HG03342 (cell line): ENCODE results near the gene CAMTA2.

Experiments
- ATAC-seq: cut with Tn5 transposase; IDR thresholded peaks from one replicate; pipeline ENCODE4 v1.9.1; 2021; ENCODE audit warnings: mild to moderate bottlenecking, moderate library complexity; ENCODE audit not compliant: unreplicated experiment

Gene CAMTA2

DNA sequence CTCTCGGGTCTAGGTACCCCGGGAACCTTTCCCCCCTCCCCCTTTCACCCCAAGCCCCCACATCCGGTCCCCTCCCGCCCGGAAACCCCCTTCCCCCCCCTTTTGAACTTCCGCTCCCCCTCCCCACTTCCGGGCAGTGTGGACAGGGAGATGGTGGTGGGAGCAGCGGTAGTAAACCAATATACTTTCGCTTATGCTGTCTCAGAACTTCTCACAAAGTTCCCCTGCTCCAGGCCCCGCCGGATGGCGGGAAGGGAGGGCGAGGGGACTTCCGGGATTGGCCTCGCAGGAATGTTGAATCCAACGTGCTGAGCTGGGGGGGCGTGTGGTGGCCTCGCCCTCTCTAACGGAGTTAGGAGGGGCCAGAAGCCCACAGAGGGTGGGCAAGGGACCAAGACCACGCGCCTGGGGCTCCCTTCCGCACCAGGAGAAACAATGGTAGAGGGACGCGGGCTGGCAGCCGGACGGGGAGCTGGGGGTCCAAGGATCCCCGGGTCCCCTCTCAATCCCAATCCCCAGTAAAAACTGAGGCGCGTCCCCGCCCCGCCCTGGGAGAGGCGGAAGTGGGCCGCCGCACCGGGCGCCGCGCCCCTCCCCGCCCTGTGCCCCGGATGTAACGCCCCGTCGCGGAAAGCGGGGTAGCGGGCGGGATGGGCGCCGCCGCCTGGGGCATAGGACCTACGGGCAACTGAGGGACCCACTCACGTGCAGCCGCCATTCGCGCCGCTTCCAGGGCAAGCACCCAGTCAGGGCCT lies 39.9 kb downstream of the CAMTA2 start:
- ATAC-seq = no peak

DNA sequence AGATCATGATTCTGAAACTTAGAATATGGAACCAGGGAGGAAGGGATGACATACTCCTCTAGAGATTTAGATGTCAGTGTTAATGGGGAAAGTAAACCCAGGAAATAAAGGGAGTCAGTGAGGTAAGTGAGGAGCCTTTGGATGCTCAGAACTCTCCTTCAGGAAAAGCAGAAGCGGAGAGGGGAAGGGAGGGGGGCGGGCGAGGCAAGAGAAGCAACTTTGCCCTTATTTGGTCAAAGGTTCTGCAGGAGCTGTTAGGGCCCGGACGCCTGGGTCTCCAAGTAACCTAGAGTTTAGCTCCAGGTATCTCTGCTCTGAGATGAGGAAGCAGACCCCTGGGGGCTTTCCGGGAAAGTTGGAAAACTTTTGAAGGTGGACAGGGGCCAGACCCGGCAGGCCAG lies 40.5 kb downstream of the CAMTA2 start:
- no peak for ATAC-seq

- no peak for ATAC-seq
Measured at GRCh38 chr17:4946312-4946976, 41.0 kb downstream of the CAMTA2 start.

GRCh38 chr17:4945944-4946280 lies 41.6 kb downstream of the CAMTA2 start:
- no peak for ATAC-seq

DNA sequence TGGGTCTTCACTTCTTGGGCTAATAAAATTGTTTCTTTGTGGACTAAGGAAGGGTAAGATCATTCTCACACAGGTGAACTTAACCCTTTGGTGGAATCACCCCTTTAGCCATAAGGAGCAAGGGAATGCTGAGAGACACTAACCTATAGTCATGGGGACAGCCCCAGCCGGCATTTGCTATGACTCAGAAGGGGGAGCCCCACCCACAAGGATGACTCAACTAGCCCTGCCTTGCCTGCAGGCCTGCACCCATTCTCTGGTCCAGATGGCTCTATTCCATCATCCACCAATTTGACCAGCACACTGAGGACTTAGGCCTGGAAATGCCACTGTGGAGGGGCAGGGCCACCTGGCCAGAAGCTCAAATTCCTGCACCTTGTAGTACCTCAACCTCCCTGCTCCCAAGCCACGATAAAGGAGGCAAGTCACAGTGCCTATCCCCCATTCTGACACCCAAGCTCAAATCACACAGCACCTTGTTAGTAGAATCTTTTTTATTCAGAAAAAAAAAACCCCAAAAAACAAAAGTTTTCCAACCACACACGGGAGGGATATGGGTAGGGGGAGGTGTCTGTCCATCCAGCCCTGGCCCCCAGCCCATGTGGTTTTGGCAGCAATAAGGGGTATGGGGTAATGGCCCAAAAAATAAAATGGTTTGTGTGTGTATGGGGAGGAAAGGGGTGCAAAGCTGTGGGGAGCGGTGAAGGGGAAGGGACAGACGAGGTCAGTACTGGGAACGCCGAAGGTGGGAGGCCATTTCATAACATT lies 42.1 kb downstream of the CAMTA2 start:
- ATAC-seq = no peak

DNA sequence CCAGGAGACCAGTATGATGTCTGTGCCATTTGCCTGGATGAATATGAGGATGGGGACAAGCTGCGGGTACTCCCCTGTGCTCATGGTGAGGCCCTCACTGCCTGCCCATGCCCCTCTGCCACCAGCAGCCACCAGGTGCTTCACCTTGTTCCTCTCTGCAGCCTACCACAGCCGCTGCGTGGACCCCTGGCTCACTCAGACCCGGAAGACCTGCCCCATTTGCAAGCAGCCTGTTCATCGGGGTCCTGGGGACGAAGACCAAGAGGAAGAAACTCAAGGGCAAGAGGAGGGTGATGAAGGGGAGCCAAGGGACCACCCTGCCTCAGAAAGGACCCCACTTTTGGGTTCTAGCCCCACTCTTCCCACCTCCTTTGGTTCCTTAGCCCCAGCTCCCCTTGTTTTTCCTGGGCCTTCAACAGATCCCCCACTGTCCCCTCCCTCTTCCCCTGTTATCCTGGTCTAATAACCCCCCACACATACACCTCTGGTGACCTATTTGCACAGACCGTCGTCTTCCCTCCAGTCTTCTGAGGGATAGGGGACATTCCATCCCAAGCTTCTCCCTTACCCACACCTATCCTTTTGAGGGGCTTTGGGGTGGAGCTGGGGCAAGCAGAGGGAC lies 42.8 kb downstream of the CAMTA2 start:
- ATAC-seq = no peak

GRCh38 chr17:4944163-4944553 lies 43.3 kb downstream of the CAMTA2 start:
- no peak for ATAC-seq

- ATAC-seq = no peak
Measured at GRCh38 chr17:4942760-4943508, 44.5 kb downstream of the CAMTA2 start.

- no peak for ATAC-seq
Measured at GRCh38 chr17:4941319-4941610, 46.2 kb downstream of the CAMTA2 start.

DNA sequence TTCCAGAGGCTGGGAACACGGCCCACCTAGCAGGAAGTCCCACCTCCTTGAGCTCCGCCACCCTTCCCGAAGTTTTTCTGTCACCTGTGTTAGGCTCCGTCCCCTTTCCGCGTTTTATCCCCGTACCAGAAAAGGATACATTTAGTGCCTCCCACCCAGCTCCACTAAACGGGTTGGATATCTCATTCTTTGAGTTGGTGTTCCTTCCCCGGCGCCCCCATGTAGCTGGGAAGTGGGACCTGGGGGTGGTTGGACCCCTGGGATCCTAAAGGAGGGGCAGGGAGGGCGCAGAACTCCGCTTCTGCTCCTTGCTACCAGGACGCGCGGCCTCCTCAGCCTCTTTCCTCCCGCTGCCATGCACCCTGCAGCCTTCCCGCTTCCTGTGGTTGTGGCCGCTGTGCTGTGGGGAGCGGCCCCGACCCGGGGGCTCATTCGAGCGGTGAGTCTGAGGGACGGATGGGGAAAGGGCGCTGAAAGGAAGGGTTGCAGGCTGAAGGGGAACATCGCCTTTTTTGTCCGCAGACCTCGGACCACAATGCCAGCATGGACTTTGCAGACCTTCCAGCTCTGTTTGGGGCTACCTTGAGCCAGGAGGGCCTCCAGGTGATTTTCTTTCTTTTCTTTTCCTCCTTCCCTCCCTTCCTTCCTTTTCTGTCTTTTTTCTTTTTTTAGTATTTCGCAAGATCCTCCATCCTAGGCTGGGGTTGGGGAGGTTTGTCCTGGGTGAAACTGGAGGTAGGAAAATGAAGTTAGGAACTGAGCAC lies 46.7 kb downstream of the CAMTA2 start:
- no peak for ATAC-seq

GRCh38 chr17:4939796-4940554 lies 47.5 kb downstream of the CAMTA2 start, which contains the start of the genes RNF167 and SLC25A11:
Gene RNF167 (plus strand): TSS chr17:4940268. CDS start chr17:4940910, 642 bp downstream.
Gene SLC25A11 (minus strand): TSS chr17:4940046. CDS start chr17:4939910, 136 bp downstream.
- peak; percentile 72 for ATAC-seq

- ATAC-seq = peak; percentile 5
Measured at GRCh38 chr17:4939546-4939795, 48.0 kb downstream of the CAMTA2 start.

GRCh38 chr17:4938688-4939545 lies 48.6 kb downstream of the CAMTA2 start:
- ATAC-seq = no peak

- no peak for ATAC-seq
Measured at GRCh38 chr17:4938069-4938491, 49.4 kb downstream of the CAMTA2 start.

DNA sequence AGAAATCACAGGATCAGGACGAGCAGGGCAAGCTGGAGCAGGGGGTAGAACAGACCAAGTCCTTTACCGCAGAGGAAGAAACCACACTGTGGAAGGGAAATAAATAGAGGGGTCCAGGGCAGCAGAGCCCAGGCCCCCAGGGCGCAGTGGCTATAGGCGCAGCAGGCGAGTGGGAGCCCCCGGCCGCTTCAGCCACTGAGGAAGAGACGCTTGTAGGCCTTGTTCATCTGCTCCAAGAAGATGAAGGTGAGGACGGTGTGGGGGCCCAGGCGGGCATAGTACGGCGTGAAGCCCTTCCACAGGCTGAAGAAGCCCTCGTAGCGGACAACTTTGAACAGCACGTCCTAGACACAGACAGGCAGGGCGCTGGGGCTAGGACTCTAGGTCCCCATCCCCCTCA lies 49.9 kb downstream of the CAMTA2 start:
- ATAC-seq = no peak

- no peak for ATAC-seq
Measured at GRCh38 chr17:4936436-4936835, 51.0 kb downstream of the CAMTA2 start.

GRCh38 chr17:4935650-4936049 lies 51.8 kb downstream of the CAMTA2 start:
- ATAC-seq = no peak

DNA sequence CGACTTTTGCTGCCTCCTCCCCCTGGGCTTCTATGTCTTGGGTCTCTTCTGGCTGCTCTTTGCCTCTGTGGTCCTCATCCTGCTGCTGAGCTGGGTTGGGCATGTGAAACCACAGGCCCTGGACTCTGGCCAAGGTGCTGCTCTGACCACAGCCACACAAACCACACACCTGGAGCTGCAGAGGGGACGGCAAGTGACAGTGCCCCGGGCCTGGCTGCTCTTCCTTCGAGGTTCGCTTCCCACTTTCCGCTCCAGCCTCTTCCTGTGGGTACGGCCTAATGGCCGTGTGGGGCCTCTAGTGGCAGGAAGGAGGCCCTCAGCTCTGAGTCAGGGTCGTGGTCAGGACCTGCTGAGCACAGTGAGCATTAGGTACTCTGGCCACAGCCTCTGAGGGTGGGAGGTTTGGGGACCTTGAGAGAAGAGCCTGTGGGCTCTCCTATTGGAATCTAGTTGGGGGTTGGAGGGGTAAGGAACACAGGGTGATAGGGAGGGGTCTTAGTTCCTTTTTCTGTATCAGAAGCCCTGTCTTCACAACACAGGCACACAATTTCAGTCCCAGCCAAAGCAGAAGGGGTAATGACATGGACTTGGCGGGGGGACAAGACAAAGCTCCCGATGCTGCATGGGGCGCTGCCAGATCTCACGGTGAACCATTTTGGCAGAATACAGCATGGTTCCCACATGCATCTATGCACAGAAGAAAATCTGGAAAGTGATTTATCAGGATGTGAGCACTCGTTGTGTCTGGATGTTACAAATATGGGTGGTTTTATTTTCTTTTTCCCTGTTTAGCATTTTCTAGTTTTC lies 53.1 kb downstream of the CAMTA2 start:
- ATAC-seq = no peak
